Activated naive CD8-positive, alpha-beta T cell treated with anti-CD3 and anti-CD28 coated beads, Interleukin-2, amount 50 U/mL, for 24 hours (primary cell): Measurements from ENCODE around the gene COG2.
A peak's percentile ranks its signal among the peaks of the same experiment; 100 is the strongest.
"Not testable (repeated sequence)": the region's sequence is repeated elsewhere in the genome, so short reads cannot be mapped to it uniquely, and the experiment has no call there.

Experiments used
- ATAC-seq: fragments of 150-1000 bp; cut with Tn5 transposase; one replicate; pipeline ENCODE4 v1.10.0; 2021
- DNase-seq: peaks from one replicate; pipeline ENCODE4 v3.0.0; 2021
- H3K27ac Mint-ChIP-seq: one replicate; pipeline ENCODE4 v1.8.0; 2021; ENCODE audit warnings: mild to moderate bottlenecking, mixed read lengths
- H3K27me3 Mint-ChIP-seq: one replicate; pipeline ENCODE4 v1.8.0; 2021; ENCODE audit warnings: mixed read lengths
- H3K36me3 Mint-ChIP-seq: one replicate; pipeline ENCODE4 v1.8.0; 2021; ENCODE audit warnings: low read depth, mixed read lengths
- H3K4me1 Mint-ChIP-seq: one replicate; pipeline ENCODE4 v1.8.0; 2021; ENCODE audit warnings: mixed read lengths
- H3K4me3 Mint-ChIP-seq: one replicate; pipeline ENCODE4 v1.8.0; 2021; ENCODE audit warnings: mild to moderate bottlenecking, moderate library complexity, mixed read lengths
- H3K9me3 Mint-ChIP-seq: one replicate; pipeline ENCODE4 v1.8.0; 2021; ENCODE audit warnings: mixed read lengths

Gene COG2, protein sequence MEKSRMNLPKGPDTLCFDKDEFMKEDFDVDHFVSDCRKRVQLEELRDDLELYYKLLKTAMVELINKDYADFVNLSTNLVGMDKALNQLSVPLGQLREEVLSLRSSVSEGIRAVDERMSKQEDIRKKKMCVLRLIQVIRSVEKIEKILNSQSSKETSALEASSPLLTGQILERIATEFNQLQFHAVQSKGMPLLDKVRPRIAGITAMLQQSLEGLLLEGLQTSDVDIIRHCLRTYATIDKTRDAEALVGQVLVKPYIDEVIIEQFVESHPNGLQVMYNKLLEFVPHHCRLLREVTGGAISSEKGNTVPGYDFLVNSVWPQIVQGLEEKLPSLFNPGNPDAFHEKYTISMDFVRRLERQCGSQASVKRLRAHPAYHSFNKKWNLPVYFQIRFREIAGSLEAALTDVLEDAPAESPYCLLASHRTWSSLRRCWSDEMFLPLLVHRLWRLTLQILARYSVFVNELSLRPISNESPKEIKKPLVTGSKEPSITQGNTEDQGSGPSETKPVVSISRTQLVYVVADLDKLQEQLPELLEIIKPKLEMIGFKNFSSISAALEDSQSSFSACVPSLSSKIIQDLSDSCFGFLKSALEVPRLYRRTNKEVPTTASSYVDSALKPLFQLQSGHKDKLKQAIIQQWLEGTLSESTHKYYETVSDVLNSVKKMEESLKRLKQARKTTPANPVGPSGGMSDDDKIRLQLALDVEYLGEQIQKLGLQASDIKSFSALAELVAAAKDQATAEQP

DNA sequence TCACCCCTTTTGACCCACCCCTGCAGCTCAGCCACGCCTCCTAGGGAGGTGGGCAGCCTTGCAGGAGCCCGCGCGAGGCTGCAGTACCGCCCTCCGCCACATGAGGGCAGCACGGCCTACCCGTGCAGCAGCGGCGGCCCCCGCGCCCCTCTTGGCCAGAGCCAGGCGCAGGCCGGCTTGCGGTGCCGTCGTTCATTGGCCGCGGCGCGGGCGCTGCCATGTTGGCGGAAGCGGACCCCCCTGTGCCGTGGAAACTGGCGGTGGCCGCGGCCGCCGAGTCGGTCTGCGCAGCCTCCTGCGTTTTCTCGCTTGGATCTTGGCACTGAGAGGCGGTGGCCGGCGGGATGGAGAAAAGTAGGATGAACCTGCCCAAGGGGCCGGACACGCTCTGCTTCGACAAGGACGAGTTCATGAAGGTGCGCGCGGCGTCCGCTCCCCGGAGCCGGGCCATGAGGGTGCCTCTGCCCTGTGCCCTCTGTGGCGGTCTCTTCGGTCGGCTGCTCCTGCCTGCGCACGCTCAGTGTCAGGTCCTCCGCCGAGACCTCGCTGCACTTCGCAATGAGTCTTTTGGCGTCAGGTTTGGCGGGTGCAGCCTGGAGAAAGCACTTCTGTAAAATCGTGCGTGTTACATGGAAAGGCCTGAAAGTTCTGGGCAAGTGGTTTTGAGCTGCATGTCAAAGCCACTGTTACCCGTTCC lies at the start of gene COG2:
Gene COG2 (plus strand): TSS at position 219 of the 697 bp plus-strand sequence. CDS start 126 bp downstream, at position 345.
- H3K4me3 Mint-ChIP-seq, result peak within 1 kb of the TSS; percentile 99
- DNase-seq, result peak; percentile 100
- no peaks in the 10 kb centered on the region for H3K9me3 Mint-ChIP-seq
- H3K27ac Mint-ChIP-seq, result peak within 1 kb of the TSS; percentile 91
- H3K4me1 Mint-ChIP-seq, result peaks cover 66% of the 10 kb centered on the region
- ATAC-seq, result peak; percentile 90
- peaks cover 15% of the 10 kb centered on the region for H3K27me3 Mint-ChIP-seq
- peaks cover 15% of the 10 kb centered on the region for H3K36me3 Mint-ChIP-seq

DNA sequence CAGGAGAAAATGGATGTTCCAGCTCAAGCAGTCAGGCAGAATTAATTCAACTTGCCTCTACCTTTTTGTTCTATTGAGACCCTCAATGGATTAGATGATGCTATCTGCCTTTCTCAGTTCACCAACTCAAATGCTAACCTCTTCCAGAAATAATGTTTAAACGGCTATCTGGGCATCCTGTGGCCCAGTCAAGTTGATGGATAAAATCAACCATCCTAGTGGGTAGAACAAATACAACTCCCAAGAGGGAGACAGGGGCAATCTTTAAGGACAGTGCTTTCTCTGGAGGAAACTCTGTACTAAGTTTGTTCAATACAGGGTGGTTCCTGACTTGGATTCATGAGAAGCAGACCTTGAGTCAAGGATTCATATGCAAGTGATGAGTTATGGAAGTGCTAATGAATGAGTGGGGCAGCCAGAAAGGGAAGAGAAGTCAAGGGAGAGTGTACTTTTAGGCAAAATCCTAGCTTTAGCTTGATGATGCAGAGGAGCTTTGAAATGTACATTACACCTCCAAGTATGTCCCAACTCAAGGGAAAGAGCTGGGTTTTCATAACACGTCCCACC lies 49.4 kb upstream of the COG2 start:
- peaks cover 39% of the 10 kb centered on the region for H3K27me3 Mint-ChIP-seq
- ATAC-seq, result no peak
- H3K4me1 Mint-ChIP-seq, result no peaks in the 10 kb centered on the region
- no peaks in the 10 kb centered on the region for H3K36me3 Mint-ChIP-seq
- no peak overlapping the region for H3K4me3 Mint-ChIP-seq
- no peak for DNase-seq
- no peak overlapping the region for H3K27ac Mint-ChIP-seq
- H3K9me3 Mint-ChIP-seq, result peaks cover 4% of the 10 kb centered on the region

DNA sequence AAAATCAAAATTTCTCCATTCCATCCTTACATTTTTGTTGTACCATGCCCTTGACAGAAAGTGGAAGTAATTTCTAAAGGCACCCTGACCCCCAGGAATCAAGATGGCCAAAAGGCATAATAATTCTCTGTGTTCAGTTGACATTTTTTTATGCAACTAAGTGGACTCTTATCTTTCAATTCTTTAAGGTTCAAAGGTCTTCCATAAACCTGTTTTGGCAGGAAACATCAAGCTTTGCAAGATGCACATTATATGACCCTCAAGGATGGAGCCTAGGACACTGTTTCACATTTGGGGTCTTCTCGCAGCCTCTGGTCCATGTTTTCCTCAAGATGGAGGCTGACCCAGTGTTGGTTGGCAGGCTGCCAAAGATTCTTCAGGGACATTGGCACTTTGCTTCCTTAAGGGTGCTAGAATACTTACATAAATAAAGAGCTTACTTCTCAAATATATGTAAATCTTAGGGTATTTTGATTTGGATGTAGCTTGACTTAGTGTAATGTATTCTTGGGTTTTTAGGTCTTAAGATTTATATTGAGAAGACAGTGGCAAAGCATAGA lies 48.0 kb upstream of the COG2 start:
- Mint-ChIP-seq H3K9me3 (peaks cover 4% of the 10 kb centered on the region), H3K4me1 (no peaks in the 10 kb centered on the region), H3K4me3 (no peak overlapping the region), H3K27me3 (peaks cover 29% of the 10 kb centered on the region), H3K36me3 (no peaks in the 10 kb centered on the region), H3K27ac (no peak overlapping the region)
- ATAC-seq (no peak), DNase-seq (no peak)

DNA sequence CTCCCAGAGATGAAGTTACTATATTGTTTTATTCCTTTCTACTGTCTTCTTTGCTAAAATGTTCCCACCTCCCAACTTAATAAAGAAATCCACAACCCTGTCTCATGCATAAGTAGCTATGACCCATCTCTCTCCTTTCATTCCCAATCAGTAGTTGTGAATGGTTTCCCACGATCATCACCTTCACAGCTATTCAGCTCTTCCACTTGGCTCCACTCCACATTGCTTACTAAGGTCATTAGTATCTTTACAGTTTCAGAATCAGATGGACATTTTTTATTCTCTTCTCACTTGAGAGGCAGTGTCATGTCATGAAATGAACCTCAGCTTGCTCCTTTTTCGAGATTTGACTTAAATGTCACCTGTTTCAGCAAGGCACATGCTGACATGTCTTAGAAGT lies 47.1 kb upstream of the COG2 start:
- H3K27me3 Mint-ChIP-seq, result peaks cover 28% of the 10 kb centered on the region
- H3K4me3 Mint-ChIP-seq, result no peak overlapping the region
- no peaks in the 10 kb centered on the region for H3K4me1 Mint-ChIP-seq
- DNase-seq (no peak), ATAC-seq (no peak)
- H3K27ac Mint-ChIP-seq, result no peak overlapping the region
- no peaks in the 10 kb centered on the region for H3K36me3 Mint-ChIP-seq
- H3K9me3 Mint-ChIP-seq, result peaks cover 4% of the 10 kb centered on the region

DNA sequence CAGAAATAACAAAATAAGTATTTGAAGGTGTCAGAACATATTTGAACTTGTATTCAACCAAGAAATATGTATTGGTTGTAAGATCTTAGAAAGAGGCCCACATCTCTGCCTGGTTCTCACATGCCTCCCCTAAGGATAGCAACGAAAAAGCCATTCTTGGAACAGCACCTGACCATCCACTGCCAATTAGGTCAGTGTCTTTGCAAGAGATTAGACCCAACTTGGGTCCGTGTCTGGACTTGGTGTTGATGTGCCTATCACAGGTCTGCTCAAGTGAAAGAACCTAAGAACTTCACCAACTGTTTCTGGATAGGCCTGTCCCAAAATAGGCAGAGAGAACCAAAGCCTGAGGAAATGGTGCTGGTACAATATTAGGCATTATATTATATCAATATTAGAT lies 46.0 kb upstream of the COG2 start:
- Mint-ChIP-seq H3K36me3 (no peaks in the 10 kb centered on the region), H3K9me3 (peaks cover 4% of the 10 kb centered on the region), H3K27ac (no peak overlapping the region), H3K4me3 (no peak overlapping the region), H3K4me1 (no peaks in the 10 kb centered on the region), H3K27me3 (peaks cover 28% of the 10 kb centered on the region)
- ATAC-seq (no peak), DNase-seq (no peak)

DNA sequence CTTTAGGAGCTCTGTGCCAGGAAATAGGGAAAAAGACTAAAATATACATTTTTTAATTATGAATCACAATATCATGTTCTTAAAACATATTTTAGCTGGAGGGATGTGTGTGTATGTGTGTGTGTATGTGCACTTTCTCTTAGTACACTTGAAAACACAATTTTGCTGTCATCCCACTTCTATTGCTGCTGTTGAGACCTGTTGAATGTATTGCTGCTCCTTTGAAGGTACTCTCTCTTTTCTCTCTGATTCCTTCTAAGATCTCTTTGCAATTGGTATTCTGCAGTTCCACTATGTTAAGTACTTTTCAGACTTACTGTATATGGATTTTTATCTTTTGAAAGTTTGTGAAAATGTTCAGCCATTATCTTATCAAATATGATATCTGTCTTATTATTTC lies 43.5 kb upstream of the COG2 start:
- Mint-ChIP-seq H3K27ac (no peak overlapping the region), H3K4me3 (no peak overlapping the region), H3K27me3 (peaks cover 26% of the 10 kb centered on the region), H3K36me3 (no peaks in the 10 kb centered on the region), H3K4me1 (no peaks in the 10 kb centered on the region), H3K9me3 (peaks cover 4% of the 10 kb centered on the region)
- no peak for DNase-seq
- ATAC-seq, result no peak

DNA sequence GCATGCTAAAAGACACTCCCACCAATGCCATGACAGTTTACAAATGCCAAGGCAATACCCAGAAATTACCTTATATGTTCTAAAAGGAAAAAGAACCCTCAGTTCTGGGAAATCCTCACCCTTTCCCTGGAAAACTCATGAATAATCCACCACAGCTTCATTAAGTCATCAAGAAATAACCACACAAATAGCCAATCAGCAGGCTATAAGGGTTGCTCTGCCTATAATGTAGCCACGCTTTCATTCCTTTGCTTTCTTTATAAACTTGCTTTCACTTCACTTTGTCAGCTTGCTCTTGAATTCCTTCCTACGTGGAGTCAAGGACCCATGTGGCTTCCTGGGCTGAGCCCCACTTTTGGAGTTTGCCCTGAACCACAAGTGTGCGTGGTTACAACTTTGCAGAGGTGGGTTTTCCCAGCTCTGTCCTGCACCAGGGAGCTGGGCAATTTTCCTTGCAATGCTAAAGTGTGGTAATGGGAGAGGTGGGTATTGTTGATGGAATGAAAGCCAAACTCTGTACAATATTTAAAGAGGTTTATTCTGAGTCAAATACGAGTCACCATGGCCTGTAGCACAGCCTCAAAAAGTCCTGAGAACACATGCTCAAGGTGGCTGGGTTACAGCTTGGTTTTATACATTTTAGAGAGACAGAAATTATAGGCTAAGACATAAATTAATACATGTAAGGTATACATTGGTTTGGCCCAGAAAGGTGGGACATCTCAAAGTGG lies 42.2 kb upstream of the COG2 start:
- Mint-ChIP-seq H3K36me3 (no peaks in the 10 kb centered on the region), H3K9me3 (peaks cover 4% of the 10 kb centered on the region), H3K4me1 (no peaks in the 10 kb centered on the region), H3K4me3 (no peak overlapping the region), H3K27ac (no peak overlapping the region), H3K27me3 (peaks cover 21% of the 10 kb centered on the region)
- ATAC-seq, result no peak
- no peak for DNase-seq

DNA sequence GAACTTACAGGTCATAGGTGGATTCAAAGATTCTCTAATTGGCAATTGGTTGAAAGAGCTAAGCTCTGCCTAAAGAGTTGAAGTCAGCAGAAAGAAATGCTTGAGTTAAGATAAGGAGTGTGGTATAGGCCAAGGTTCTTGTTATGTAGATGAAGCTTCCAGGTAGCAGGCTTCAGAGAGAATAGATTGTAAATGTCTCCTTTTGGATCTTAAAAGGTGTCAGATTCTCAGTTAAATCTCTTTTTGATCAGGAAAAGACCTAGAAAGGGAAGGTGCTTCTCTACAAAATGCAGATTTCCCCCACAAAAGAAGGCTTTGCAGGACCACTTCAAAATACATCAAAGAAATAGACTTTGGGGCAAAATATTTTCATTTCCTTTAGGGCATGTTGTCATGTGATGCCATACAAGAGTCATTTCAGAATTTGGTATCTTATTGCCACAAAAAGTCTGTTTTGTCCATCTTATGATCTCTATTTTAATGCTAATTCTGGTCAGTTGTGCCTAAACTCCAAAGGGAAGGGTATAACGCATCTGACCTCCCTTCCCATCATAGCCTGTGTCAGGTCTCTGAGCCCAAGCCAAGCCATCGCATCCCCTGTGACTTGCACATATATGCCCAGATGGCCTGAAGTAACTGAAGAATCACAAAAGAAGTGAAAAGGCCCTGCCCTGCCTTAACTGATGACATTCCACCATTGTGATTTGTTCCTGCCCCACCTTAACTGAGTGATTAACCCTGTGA lies 41.5 kb upstream of the COG2 start:
- not testable (repeated sequence) for H3K36me3 Mint-ChIP-seq, H3K27ac Mint-ChIP-seq, H3K9me3 Mint-ChIP-seq, H3K4me1 Mint-ChIP-seq, DNase-seq, ATAC-seq, H3K4me3 Mint-ChIP-seq
- peaks cover 18% of the 10 kb centered on the region for H3K27me3 Mint-ChIP-seq

DNA sequence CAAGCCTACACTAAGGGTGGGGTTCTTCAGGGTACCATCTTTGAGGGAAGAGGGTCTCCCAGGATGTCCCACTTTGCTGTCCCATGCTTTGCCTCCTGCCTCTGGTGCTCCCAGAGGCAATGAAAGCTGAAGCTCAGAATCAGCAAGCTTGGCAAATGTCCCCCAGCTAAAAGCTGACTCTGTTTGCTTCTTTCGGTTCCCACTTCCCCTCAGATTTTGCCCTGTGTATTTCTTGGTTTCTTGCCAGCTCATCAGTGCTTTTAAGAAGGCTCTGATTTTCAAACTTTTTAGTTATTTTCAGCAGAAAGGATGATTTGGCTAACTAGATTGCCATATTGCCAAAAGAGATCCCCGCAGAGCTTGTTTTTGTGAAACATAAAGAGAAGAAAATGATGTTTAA lies 33.1 kb upstream of the COG2 start:
- no peaks in the 10 kb centered on the region for H3K4me1 Mint-ChIP-seq
- DNase-seq, result no peak
- no peaks in the 10 kb centered on the region for H3K9me3 Mint-ChIP-seq
- ATAC-seq, result no peak
- no peak overlapping the region for H3K4me3 Mint-ChIP-seq
- no peaks in the 10 kb centered on the region for H3K36me3 Mint-ChIP-seq
- H3K27me3 Mint-ChIP-seq, result peaks cover 2% of the 10 kb centered on the region
- no peak overlapping the region for H3K27ac Mint-ChIP-seq

DNA sequence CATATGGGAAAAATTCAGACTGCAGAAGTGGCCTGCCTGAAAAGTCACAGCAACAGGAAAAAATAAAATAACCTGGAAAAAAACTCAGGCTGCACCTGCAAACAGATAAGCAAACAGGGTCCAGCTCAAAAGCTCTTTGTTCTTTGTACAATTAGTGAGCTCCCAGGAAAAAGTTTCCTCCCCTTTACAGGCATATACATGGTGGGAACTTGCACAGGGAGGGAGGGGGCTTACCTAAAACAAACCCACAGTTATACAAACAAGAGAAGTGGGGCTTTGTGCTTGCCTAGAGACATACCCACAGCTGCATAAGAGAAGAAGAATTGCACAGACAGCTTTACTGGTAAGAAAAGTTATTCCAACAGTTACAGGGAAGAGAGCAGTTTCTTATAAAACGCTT lies 31.7 kb upstream of the COG2 start:
- DNase-seq, result no peak
- Mint-ChIP-seq H3K27me3 (peaks cover 6% of the 10 kb centered on the region), H3K4me1 (no peaks in the 10 kb centered on the region), H3K36me3 (no peaks in the 10 kb centered on the region), H3K27ac (no peak overlapping the region), H3K4me3 (no peak overlapping the region), H3K9me3 (no peaks in the 10 kb centered on the region)
- ATAC-seq, result no peak

DNA sequence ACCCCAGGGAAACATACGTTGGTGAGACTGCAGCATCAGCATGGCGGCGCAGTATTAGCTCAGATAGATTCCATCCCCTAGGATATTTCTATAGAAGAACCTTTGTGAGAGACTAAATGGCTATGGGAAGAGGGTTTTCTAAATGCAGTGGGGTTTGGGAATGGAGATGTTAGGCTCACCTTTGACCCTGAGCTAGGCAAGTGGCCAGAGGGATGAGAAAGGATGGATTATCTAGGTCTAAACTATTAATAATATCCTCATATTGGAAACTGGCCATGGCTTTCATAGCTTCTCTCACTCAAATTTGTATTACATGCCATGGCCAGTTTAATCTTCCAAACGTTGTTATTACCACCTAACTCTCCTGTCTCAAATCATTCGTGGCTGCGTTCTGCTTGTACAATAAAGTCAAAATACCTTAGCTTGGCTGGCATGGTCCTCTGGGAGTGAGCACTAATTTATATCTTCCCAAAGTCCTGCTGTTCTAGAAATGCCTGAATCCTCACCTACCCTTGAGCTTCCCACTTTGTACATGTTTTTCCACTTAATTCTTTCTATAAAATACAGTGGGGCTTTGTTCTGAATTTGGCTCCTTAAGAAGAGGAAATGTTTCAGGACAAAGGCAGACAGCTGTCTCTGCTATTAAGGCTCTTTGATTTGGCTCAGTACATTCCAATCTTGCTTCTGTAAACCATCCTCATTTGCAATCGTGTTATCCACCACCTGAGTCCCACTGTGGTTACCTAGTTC lies 31.0 kb upstream of the COG2 start:
- Mint-ChIP-seq H3K4me3 (no peak overlapping the region), H3K4me1 (no peaks in the 10 kb centered on the region), H3K36me3 (no peaks in the 10 kb centered on the region), H3K9me3 (no peaks in the 10 kb centered on the region), H3K27ac (no peak overlapping the region), H3K27me3 (peaks cover 9% of the 10 kb centered on the region)
- no peak for DNase-seq
- no peak for ATAC-seq

DNA sequence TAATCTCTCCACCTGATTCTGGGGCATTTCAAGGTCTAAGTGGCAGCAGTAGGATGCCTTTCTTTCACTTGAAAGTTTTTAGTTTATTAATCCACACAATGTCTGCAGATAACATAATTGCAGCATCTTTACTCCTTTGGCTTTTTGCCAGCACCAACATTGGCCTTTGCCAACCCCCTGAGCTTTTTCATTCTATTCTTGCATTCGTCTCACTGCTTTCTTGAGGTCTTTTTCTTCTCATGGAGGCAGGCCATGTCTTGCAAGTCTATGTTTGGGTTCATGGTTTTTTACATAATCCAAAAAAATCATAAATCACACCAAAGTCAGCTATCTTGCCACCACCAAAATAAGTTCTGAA lies 30.4 kb upstream of the COG2 start:
- Mint-ChIP-seq H3K4me3 (no peak overlapping the region), H3K4me1 (no peaks in the 10 kb centered on the region), H3K36me3 (no peaks in the 10 kb centered on the region), H3K27ac (no peak overlapping the region), H3K9me3 (no peaks in the 10 kb centered on the region), H3K27me3 (peaks cover 9% of the 10 kb centered on the region)
- ATAC-seq (no peak), DNase-seq (no peak)

DNA sequence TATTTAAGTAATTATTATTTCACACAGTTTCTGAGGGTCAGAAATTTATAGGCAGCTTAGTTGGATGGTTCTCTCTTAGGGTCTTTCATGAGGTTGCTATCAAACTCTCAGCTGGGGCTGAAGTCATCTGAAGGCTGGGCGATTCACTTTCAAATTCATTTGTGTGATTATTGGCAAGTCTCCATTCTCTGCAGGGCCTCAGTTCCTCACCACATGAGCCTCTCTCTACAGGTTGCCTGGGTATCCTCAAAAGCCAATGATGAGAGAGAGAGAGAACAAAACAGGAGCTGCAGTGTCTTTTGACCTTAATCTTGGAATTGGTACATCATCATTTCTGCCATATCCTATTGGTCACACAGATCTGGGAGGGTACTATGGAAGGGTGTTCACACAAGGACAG lies 29.6 kb upstream of the COG2 start:
- peaks cover 12% of the 10 kb centered on the region for H3K27me3 Mint-ChIP-seq
- ATAC-seq (no peak), DNase-seq (no peak)
- H3K4me1 Mint-ChIP-seq, result no peaks in the 10 kb centered on the region
- H3K4me3 Mint-ChIP-seq, result no peak overlapping the region
- H3K9me3 Mint-ChIP-seq, result no peaks in the 10 kb centered on the region
- H3K36me3 Mint-ChIP-seq, result no peaks in the 10 kb centered on the region
- H3K27ac Mint-ChIP-seq, result no peak overlapping the region
